ENCODE measurements around the gene HOXA9.

DNA sequence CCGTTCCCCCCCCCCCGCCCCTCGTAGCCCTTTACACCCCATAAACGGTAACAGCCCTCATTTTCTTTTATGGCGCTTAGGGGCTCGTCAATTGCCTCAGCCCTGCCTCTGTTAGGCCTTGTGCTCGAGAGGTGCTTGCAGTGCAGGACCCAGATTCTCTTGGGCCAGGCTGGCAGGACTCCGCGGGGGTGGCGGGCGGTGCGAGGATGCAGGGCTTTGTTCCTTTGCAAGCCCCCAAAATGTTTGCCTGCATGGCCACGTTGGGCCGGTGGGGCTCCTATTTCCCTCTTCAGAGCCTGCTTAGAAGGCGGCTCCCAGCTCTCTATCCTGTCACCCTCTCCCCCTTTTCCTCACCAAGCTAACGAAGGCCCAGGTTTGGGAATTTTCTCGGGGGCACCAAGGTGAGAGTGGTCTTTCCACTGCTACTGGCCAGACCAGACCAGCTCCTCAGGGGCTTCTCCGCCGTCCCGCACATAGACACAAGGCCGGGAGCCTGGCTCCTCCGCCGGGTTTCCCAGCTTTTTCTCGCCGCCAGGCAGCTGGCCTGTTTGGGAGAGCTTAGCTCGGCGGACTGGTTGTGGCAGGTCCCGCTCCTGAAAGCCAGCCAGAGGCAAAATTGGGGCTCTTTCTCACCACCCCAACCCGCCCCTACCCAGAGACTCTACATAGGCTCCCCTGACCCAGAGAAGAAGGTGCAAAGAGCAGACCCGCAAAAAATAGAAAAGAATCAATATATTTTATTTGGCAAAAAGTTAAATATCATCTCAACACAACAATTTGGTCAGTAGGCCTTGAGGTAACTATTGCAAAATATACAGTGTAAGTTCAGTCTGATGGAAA lies 3.4 kb downstream of the HOXA9 start:
- TF ChIP-seq, protein P1, sequence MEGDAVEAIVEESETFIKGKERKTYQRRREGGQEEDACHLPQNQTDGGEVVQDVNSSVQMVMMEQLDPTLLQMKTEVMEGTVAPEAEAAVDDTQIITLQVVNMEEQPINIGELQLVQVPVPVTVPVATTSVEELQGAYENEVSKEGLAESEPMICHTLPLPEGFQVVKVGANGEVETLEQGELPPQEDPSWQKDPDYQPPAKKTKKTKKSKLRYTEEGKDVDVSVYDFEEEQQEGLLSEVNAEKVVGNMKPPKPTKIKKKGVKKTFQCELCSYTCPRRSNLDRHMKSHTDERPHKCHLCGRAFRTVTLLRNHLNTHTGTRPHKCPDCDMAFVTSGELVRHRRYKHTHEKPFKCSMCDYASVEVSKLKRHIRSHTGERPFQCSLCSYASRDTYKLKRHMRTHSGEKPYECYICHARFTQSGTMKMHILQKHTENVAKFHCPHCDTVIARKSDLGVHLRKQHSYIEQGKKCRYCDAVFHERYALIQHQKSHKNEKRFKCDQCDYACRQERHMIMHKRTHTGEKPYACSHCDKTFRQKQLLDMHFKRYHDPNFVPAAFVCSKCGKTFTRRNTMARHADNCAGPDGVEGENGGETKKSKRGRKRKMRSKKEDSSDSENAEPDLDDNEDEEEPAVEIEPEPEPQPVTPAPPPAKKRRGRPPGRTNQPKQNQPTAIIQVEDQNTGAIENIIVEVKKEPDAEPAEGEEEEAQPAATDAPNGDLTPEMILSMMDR (IDR thresholded peaks at IDR 0.05): no peak
- TF ChIP-seq EZH2phosphoT487 (IDR thresholded peaks at IDR 0.05) (no peak), EZH2 (IDR thresholded peaks at IDR 0.05) (no peak)
